NOMO-1 (cell line): ENCODE data around the gene MAEA.

ENCODE experiments used
- DNase-seq, 2 experiments: peaks; one replicate each; lab custom pipeline; 2025; ENCODE audit not compliant: unreplicated experiment in 2 of 2; lab: John Stamatoyannopoulos, UW

Gene MAEA

GRCh38 chr4:1249731-1250526 is 39.8 kb upstream of the MAEA start:
- no peak for DNase-seq

GRCh38 chr4:1250527-1250812 is 39.2 kb upstream of the MAEA start:
- DNase-seq, result no peak

- DNase-seq, result no peak
Observed at GRCh38 chr4:1250921-1251772, 38.5 kb upstream of the MAEA start.

- DNase-seq, result no peak
Observed at GRCh38 chr4:1251773-1252066, 38.0 kb upstream of the MAEA start.

GRCh38 chr4:1252928-1253492 is 36.7 kb upstream of the MAEA start:
- DNase-seq, result no peak

GRCh38 chr4:1253831-1254230 is 35.9 kb upstream of the MAEA start:
- no peak for DNase-seq

GRCh38 chr4:1255151-1255550 is 34.5 kb upstream of the MAEA start:
- DNase-seq, result no peak

- DNase-seq, result no peak
Observed at GRCh38 chr4:1255699-1256098, 34.0 kb upstream of the MAEA start.

- DNase-seq, result no peak
Observed at GRCh38 chr4:1258457-1258856, 31.2 kb upstream of the MAEA start.

- no peak for DNase-seq
Observed at GRCh38 chr4:1259966-1260365, 29.7 kb upstream of the MAEA start.

GRCh38 chr4:1260418-1261106 is 29.1 kb upstream of the MAEA start:
- no peak for DNase-seq

GRCh38 chr4:1261107-1261928 is 28.4 kb upstream of the MAEA start:
- no peak for DNase-seq

- no peak for DNase-seq
Observed at GRCh38 chr4:1264942-1265341, 24.7 kb upstream of the MAEA start.

- DNase-seq, result no peak
Observed at GRCh38 chr4:1265351-1265750, 24.3 kb upstream of the MAEA start.

- no peak for DNase-seq
Observed at GRCh38 chr4:1266881-1267763, 22.6 kb upstream of the MAEA start.

- DNase-seq, result no peak
Observed at GRCh38 chr4:1269209-1269608, 20.5 kb upstream of the MAEA start.

GRCh38 chr4:1271686-1272085 is 18.0 kb upstream of the MAEA start:
- DNase-seq, result no peak

- no peak for DNase-seq
Observed at GRCh38 chr4:1274871-1275270, 14.8 kb upstream of the MAEA start.

GRCh38 chr4:1276984-1277383 is 12.7 kb upstream of the MAEA start:
- no peak for DNase-seq
